ENCODE data around the gene PLXNC1. TPM values are rescaled to one million over a fixed set of nuclear protein-coding genes. Genes with fewer than 3 reads are reported as not detected.

Gene PLXNC1
- total and polyA plus RNA-seq, 8 donors = 0.40 to 16.5 (median 2.6) TPM

- Histone ChIP-seq H3K4me3 (no peak overlapping the region), H3K27ac (no peak overlapping the region), H3K9me3 (no peaks in the 10 kb centered on the region), H3K4me1 (peaks cover 0 to 18% (median 2%) of the 10 kb centered on the region in 4 donors), H3K36me3 (no peaks in the 10 kb centered on the region), H3K27me3 (no peaks in the 10 kb centered on the region)
- 86 to 94% (median 92%) methylated on average over 7 of the region's 7 CpGs for WGBS, 5 donors
- no peak for DNase-seq
- intact Hi-C loops (cut with DNase I; ENCODE audit: low total_unique reads) = no loop called here
- TF ChIP-seq POLR2A (IDR thresholded peaks at IDR 0.05) = no peak
Measured at GRCh38 chr12:94185801-94186200, 37.4 kb downstream of the PLXNC1 start.

- Histone ChIP-seq H3K4me1 (peaks cover 0 to 18% (median 2%) of the 10 kb centered on the region in 4 donors), H3K9me3 (no peaks in the 10 kb centered on the region), H3K27me3 (no peaks in the 10 kb centered on the region), H3K27ac (no peak overlapping the region), H3K4me3 (peak overlapping the region; percentile 15 to 31 (median 20)), H3K36me3 (no peaks in the 10 kb centered on the region)
- TF ChIP-seq EP300 (IDR thresholded peaks at IDR 0.05) (no peak), POLR2A (IDR thresholded peaks at IDR 0.05) (no peak), CTCF (IDR thresholded peaks at IDR 0.05) (no peak), POLR2AphosphoS5 (IDR thresholded peaks at IDR 0.05) (no peak)
- DNase-seq = peak in 1 of 2 donors; percentile 83
- intact Hi-C loops (cut with DNase I; ENCODE audit: low total_unique reads) = no loop called here
- WGBS, 5 donors = 42 to 69% (median 58%) methylated on average over 40 of the region's 40 CpGs
Measured at GRCh38 chr12:94186278-94187241, 38.2 kb downstream of the PLXNC1 start.

GRCh38 chr12:94187361-94187760 is 39.0 kb downstream of the PLXNC1 start:
- intact Hi-C loops (cut with DNase I; ENCODE audit: low total_unique reads) = no loop called here
- Histone ChIP-seq H3K27me3 (no peaks in the 10 kb centered on the region), H3K4me1 (peaks cover 0 to 18% (median 2%) of the 10 kb centered on the region in 4 donors), H3K36me3 (no peaks in the 10 kb centered on the region), H3K4me3 (peak overlapping the region in 2 of 4 donors; percentile 20 to 31), H3K27ac (no peak overlapping the region), H3K9me3 (no peaks in the 10 kb centered on the region)
- DNase-seq = peak in 1 of 2 donors; percentile 16
- 69 to 78% (median 71%) methylated on average over 12 of the region's 12 CpGs for WGBS, 5 donors
- TF ChIP-seq POLR2A (IDR thresholded peaks at IDR 0.05) = no peak
- TF ChIP-seq EP300 (IDR thresholded peaks at IDR 0.05) = no peak
- no peak for TF ChIP-seq CTCF (IDR thresholded peaks at IDR 0.05)
- TF ChIP-seq POLR2AphosphoS5 (IDR thresholded peaks at IDR 0.05) = no peak

- H3K9me3 ChIP-seq = no peaks in the 10 kb centered on the region
- H3K27me3 ChIP-seq = no peaks in the 10 kb centered on the region
- no peak overlapping the region for H3K27ac ChIP-seq
- 33 to 81% (median 74%) methylated on average over 1 to 2 of the region's 2 CpGs for WGBS, 5 donors
- H3K36me3 ChIP-seq = no peaks in the 10 kb centered on the region
- H3K4me3 ChIP-seq = no peak overlapping the region
- H3K4me1 ChIP-seq = peaks cover 0 to 10% (median 0%) of the 10 kb centered on the region in 4 donors
- intact Hi-C loops (cut with DNase I; ENCODE audit: low total_unique reads) = no loop called here
- TF ChIP-seq POLR2AphosphoS5 (IDR thresholded peaks at IDR 0.05) (no peak), CTCF (IDR thresholded peaks at IDR 0.05) (no peak), EP300 (IDR thresholded peaks at IDR 0.05) (no peak), POLR2A (IDR thresholded peaks at IDR 0.05) (no peak)
- DNase-seq = no peak
Measured at GRCh38 chr12:94190623-94191022, 42.2 kb downstream of the PLXNC1 start.
